Measurements from ENCODE around the gene CBLB.
A peak's percentile ranks its signal among the peaks of the same experiment; 100 is the strongest.

CBLB gene

GRCh38 chr3:105888621-105889579 is 20.1 kb upstream of the CBLB start:
- Mint-ChIP-seq H3K4me3 (no peak overlapping the region), H3K9me3 (no peaks in the 10 kb centered on the region), H3K27ac (no peak overlapping the region), H3K36me3 (ENCODE audit: low read depth) (peaks cover 2% of the 10 kb centered on the region), H3K27me3 (ENCODE audit: low read depth) (no peaks in the 10 kb centered on the region), H3K4me1 (ENCODE audit: low read depth) (peaks cover 13% of the 10 kb centered on the region)

GRCh38 chr3:105885256-105885655 is 16.4 kb upstream of the CBLB start:
- H3K9me3 Mint-ChIP-seq, result no peaks in the 10 kb centered on the region
- no peaks in the 10 kb centered on the region for H3K27me3 Mint-ChIP-seq (ENCODE audit: low read depth)
- no peak overlapping the region for H3K27ac Mint-ChIP-seq
- peaks cover 2% of the 10 kb centered on the region for H3K36me3 Mint-ChIP-seq (ENCODE audit: low read depth)
- peaks cover 16% of the 10 kb centered on the region for H3K4me1 Mint-ChIP-seq (ENCODE audit: low read depth)
- H3K4me3 Mint-ChIP-seq, result no peak overlapping the region

GRCh38 chr3:105883798-105884377 is 15.1 kb upstream of the CBLB start:
- peaks cover 4% of the 10 kb centered on the region for H3K36me3 Mint-ChIP-seq (ENCODE audit: low read depth)

GRCh38 chr3:105880681-105881290 is 12.0 kb upstream of the CBLB start:
- no peak overlapping the region for H3K27ac Mint-ChIP-seq

More at GRCh38 chr3:105883798-105884377, 15.1 kb upstream of the CBLB start:
- H3K27ac Mint-ChIP-seq, result peak overlapping the region; percentile 42
- no peaks in the 10 kb centered on the region for H3K27me3 Mint-ChIP-seq (ENCODE audit: low read depth)
- H3K4me1 Mint-ChIP-seq (ENCODE audit: low read depth), result peaks cover 16% of the 10 kb centered on the region
- peak overlapping the region; percentile 18 for H3K4me3 Mint-ChIP-seq
- H3K9me3 Mint-ChIP-seq, result no peaks in the 10 kb centered on the region

GRCh38 chr3:105878061-105878460 is 9.2 kb upstream of the CBLB start:
- Mint-ChIP-seq H3K27me3 (ENCODE audit: low read depth) (no peaks in the 10 kb centered on the region), H3K27ac (peak overlapping the region; percentile 49), H3K4me3 (no peak overlapping the region), H3K4me1 (ENCODE audit: low read depth) (peaks cover 27% of the 10 kb centered on the region), H3K9me3 (peaks cover 4% of the 10 kb centered on the region), H3K36me3 (ENCODE audit: low read depth) (peaks cover 7% of the 10 kb centered on the region)

More at GRCh38 chr3:105880681-105881290, 12.0 kb upstream of the CBLB start:
- Mint-ChIP-seq H3K27me3 (ENCODE audit: low read depth) (no peaks in the 10 kb centered on the region), H3K9me3 (peaks cover 4% of the 10 kb centered on the region), H3K36me3 (ENCODE audit: low read depth) (peaks cover 7% of the 10 kb centered on the region), H3K4me1 (ENCODE audit: low read depth) (peaks cover 35% of the 10 kb centered on the region), H3K4me3 (no peak overlapping the region)

- H3K4me1 Mint-ChIP-seq (ENCODE audit: low read depth), result peaks cover 24% of the 10 kb centered on the region
- H3K36me3 Mint-ChIP-seq (ENCODE audit: low read depth), result peaks cover 7% of the 10 kb centered on the region
- peak overlapping the region; percentile 79 for H3K27ac Mint-ChIP-seq
- peak overlapping the region; percentile 61 for H3K4me3 Mint-ChIP-seq
- no peaks in the 10 kb centered on the region for H3K27me3 Mint-ChIP-seq (ENCODE audit: low read depth)
- H3K9me3 Mint-ChIP-seq, result peaks cover 4% of the 10 kb centered on the region
These were observed 8.6 kb upstream of the CBLB start for GRCh38 chr3:105877336-105877910.

GRCh38 chr3:105876780-105877327 is 8.0 kb upstream of the CBLB start:
- H3K36me3 Mint-ChIP-seq (ENCODE audit: low read depth), result peaks cover 7% of the 10 kb centered on the region
- peak overlapping the region; percentile 61 for H3K4me3 Mint-ChIP-seq
- H3K4me1 Mint-ChIP-seq (ENCODE audit: low read depth), result peaks cover 24% of the 10 kb centered on the region
- no peaks in the 10 kb centered on the region for H3K27me3 Mint-ChIP-seq (ENCODE audit: low read depth)
- H3K27ac Mint-ChIP-seq, result peak overlapping the region; percentile 79
- peaks cover 4% of the 10 kb centered on the region for H3K9me3 Mint-ChIP-seq

GRCh38 chr3:105869861-105870755 is 1.3 kb upstream of the CBLB start:
- H3K27ac Mint-ChIP-seq, result peak overlapping the region; percentile 99
- H3K9me3 Mint-ChIP-seq, result no peaks in the 10 kb centered on the region
- peaks cover 25% of the 10 kb centered on the region for H3K4me1 Mint-ChIP-seq (ENCODE audit: low read depth)
- H3K4me3 Mint-ChIP-seq, result peak overlapping the region; percentile 96
- no peaks in the 10 kb centered on the region for H3K27me3 Mint-ChIP-seq (ENCODE audit: low read depth)
- H3K36me3 Mint-ChIP-seq (ENCODE audit: low read depth), result peaks cover 23% of the 10 kb centered on the region

GRCh38 chr3:105869531-105869833 is 670 bp upstream of the CBLB start:
- Mint-ChIP-seq H3K27me3 (ENCODE audit: low read depth) (no peaks in the 10 kb centered on the region), H3K4me1 (ENCODE audit: low read depth) (peaks cover 31% of the 10 kb centered on the region), H3K36me3 (ENCODE audit: low read depth) (peaks cover 30% of the 10 kb centered on the region), H3K9me3 (no peaks in the 10 kb centered on the region), H3K27ac (peak overlapping the region; percentile 99), H3K4me3 (peak overlapping the region; percentile 96)

GRCh38 chr3:105868431-105868741 is 426 bp downstream of the CBLB start:
- no peaks in the 10 kb centered on the region for H3K27me3 Mint-ChIP-seq (ENCODE audit: low read depth)
- H3K4me3 Mint-ChIP-seq, result peak overlapping the region; percentile 96
- H3K4me1 Mint-ChIP-seq (ENCODE audit: low read depth), result peaks cover 38% of the 10 kb centered on the region
- peak overlapping the region; percentile 99 for H3K27ac Mint-ChIP-seq
- peaks cover 36% of the 10 kb centered on the region for H3K36me3 Mint-ChIP-seq (ENCODE audit: low read depth)
- no peaks in the 10 kb centered on the region for H3K9me3 Mint-ChIP-seq

GRCh38 chr3:105867712-105868430 is 941 bp downstream of the CBLB start:
- H3K27me3 Mint-ChIP-seq (ENCODE audit: low read depth), result no peaks in the 10 kb centered on the region
- peak overlapping the region; percentile 96 for H3K4me3 Mint-ChIP-seq
- peaks cover 36% of the 10 kb centered on the region for H3K36me3 Mint-ChIP-seq (ENCODE audit: low read depth)
- H3K27ac Mint-ChIP-seq, result peak overlapping the region; percentile 99
- H3K4me1 Mint-ChIP-seq (ENCODE audit: low read depth), result peaks cover 38% of the 10 kb centered on the region
- no peaks in the 10 kb centered on the region for H3K9me3 Mint-ChIP-seq

GRCh38 chr3:105866656-105867653 is 1.9 kb downstream of the CBLB start:
- Mint-ChIP-seq H3K27ac (peak overlapping the region; percentile 99), H3K27me3 (ENCODE audit: low read depth) (no peaks in the 10 kb centered on the region), H3K4me1 (ENCODE audit: low read depth) (peaks cover 38% of the 10 kb centered on the region), H3K9me3 (no peaks in the 10 kb centered on the region), H3K4me3 (peak overlapping the region; percentile 96), H3K36me3 (ENCODE audit: low read depth) (peaks cover 36% of the 10 kb centered on the region)

Data from T-helper 1 cell treated with Interleukin-12 subunit alpha and Interleukin-12 subunit beta and Interleukin-4 antibody, amounts not matched to agents 30 μg/mL and 1 μg/mL, for 36 hours (primary cell).